Fibroblast of peridontal ligament (primary cell): ENCODE results near the gene KATNAL2.
"Not testable (repeated sequence)": the region's sequence is repeated elsewhere in the genome, so short reads cannot be mapped to it uniquely, and the experiment has no call there.

Experiments
- DNase-seq: peaks from one replicate; pipeline ENCODE4 v3.0.0-alpha.2; 2010; ENCODE audit errors: extremely low read depth

KATNAL2 gene

GRCh38 chr18:47032945-47033344 lies 115.5 kb downstream of the KATNAL2 start:
- no peak for DNase-seq

- not testable (repeated sequence) for DNase-seq
Observed at GRCh38 chr18:47034591-47034990, 117.2 kb downstream of the KATNAL2 start.

GRCh38 chr18:47035156-47035671 lies 117.8 kb downstream of the KATNAL2 start, which contains the start of gene ELOA2:
ELOA2 (minus strand) TSS chr18:47035621; CDS start chr18:47035264, 357 bp downstream.
- DNase-seq = no peak

- peak; percentile 29 for DNase-seq
Observed at GRCh38 chr18:47036298-47036874, 119.0 kb downstream of the KATNAL2 start.

GRCh38 chr18:47036927-47037578 lies 119.7 kb downstream of the KATNAL2 start:
- no peak for DNase-seq

GRCh38 chr18:47040982-47041381 lies 123.6 kb downstream of the KATNAL2 start:
- no peak for DNase-seq

GRCh38 chr18:47050468-47050867 lies 133.1 kb downstream of the KATNAL2 start:
- peak; percentile 78 for DNase-seq

GRCh38 chr18:47054369-47054768 lies 137.0 kb downstream of the KATNAL2 start:
- DNase-seq = no peak

GRCh38 chr18:47062471-47062870 lies 145.1 kb downstream of the KATNAL2 start:
- DNase-seq = no peak

GRCh38 chr18:47063096-47063495 lies 145.7 kb downstream of the KATNAL2 start:
- DNase-seq = no peak

- no peak for DNase-seq
Observed at GRCh38 chr18:47067648-47068047, 150.2 kb downstream of the KATNAL2 start.

- DNase-seq = peak; percentile 3
Observed at GRCh38 chr18:47075098-47075883, 157.9 kb downstream of the KATNAL2 start.

- no peak for DNase-seq
Observed at GRCh38 chr18:47077111-47077510, 159.7 kb downstream of the KATNAL2 start.

GRCh38 chr18:47080872-47081271 lies 163.5 kb downstream of the KATNAL2 start:
- DNase-seq = no peak

GRCh38 chr18:47081578-47081977 lies 164.2 kb downstream of the KATNAL2 start:
- DNase-seq = no peak

- DNase-seq = no peak
Observed at GRCh38 chr18:47087676-47088075, 170.3 kb downstream of the KATNAL2 start.

- DNase-seq = no peak
Observed at GRCh38 chr18:47095810-47096209, 178.4 kb downstream of the KATNAL2 start.

GRCh38 chr18:47100212-47100831 lies 182.9 kb downstream of the KATNAL2 start:
- peak; percentile 64 for DNase-seq

- no peak for DNase-seq
Observed at GRCh38 chr18:47108373-47108772, 191.0 kb downstream of the KATNAL2 start.

- DNase-seq = no peak
Observed at GRCh38 chr18:47108998-47109405, 191.6 kb downstream of the KATNAL2 start.

GRCh38 chr18:47109720-47110119 lies 192.3 kb downstream of the KATNAL2 start:
- no peak for DNase-seq
